GM12878 (cell line): ENCODE results near the gene IL4. TPM values are rescaled to one million over a fixed set of nuclear protein-coding genes. Genes with fewer than 3 reads are reported as not detected.

Experiments used
- CEBPB ChIP-seq, 2 experiments: fragments of 150-350 bp in 1 of 2; IDR thresholded peaks; 2 replicates each; pipeline ENCODE4 v1.6.1; 2012 to 2014; ENCODE audit warnings: low read depth in 2 of 2, low read length in 2 of 2, borderline replicate concordance in 1 of 2, inconsistent platforms in 1 of 2
- HDAC6 ChIP-seq: fragments of 200-600 bp; sonication (generic); IDR thresholded peaks from one replicate; pipeline ENCODE4 v1.8.0; 2017; ENCODE audit warnings: antibody characterized with exemption; ENCODE audit not compliant: unreplicated experiment
- IRF4 ChIP-seq: IDR thresholded peaks from 2 replicates; pipeline ENCODE4 v1.6.1; 2011; ENCODE audit warnings: low read depth, low read length
- LARP7 ChIP-seq: fragments of 450-650 bp; IDR thresholded peaks from 2 replicates; pipeline ENCODE4 v1.6.1; 2017; ENCODE audit warnings: mild to moderate bottlenecking
- NFIC ChIP-seq: IDR thresholded peaks from 2 replicates; pipeline ENCODE4 v1.6.1; 2012; ENCODE audit warnings: low read depth, mild to moderate bottlenecking, inconsistent platforms, low read length, moderate library complexity
- TARDBP ChIP-seq: IDR thresholded peaks from 2 replicates; pipeline ENCODE4 v1.6.1; 2016; ENCODE audit warnings: borderline replicate concordance
- polyA plus RNA-seq, 11 experiments: library from polyadenylated mRNA; depleted of rRNA in 4 of 11; unstranded in 6 of 11; stranded (reverse) in 5 of 11; fragments of >200 nt; fragmentation: Nextera tagmentation in 4 of 11; fragmentation: Illumina TruSeq in 1 of 11; extraction: Ambion mirVana in 4 of 11; extraction: Trizol in 1 of 11; gene quantifications; 1 replicate in 1 of 11; 2 replicates in 10 of 11; pipeline versions ENCODE4 v1.2.1 to v1.2.3, GENCODE V29; 2011 to 2016; ENCODE audit warnings: inconsistent platforms in 2 of 11, missing spikeins in 2 of 11, low read depth in 1 of 11
- total RNA-seq, 4 experiments: library from RNA; depleted of rRNA in 3 of 4; stranded (reverse); fragments of >200 nt in 3 of 4; fragmentation: Illumina TruSeq in 1 of 4; extraction: Trizol in 1 of 4; gene quantifications; 2 replicates each; pipeline versions ENCODE4 v1.2.1 to v1.2.3, GENCODE V29; 2013 to 2021
- TF ChIP-seq, protein P1 (sequence below): fragments of 450-650 bp; IDR thresholded peaks from 2 replicates; pipeline ENCODE4 v1.6.1; 2018; ENCODE audit warnings: borderline replicate concordance, mild to moderate bottlenecking; ENCODE audit not compliant: partially characterized antibody
- TF ChIP-seq, protein P2 (sequence below): IDR thresholded peaks from 2 replicates; pipeline ENCODE4 v1.6.1; 2012; ENCODE audit warnings: improper control_type of control experiment, low read depth, low read length; ENCODE audit not compliant: insufficient replicate concordance
- TF ChIP-seq, protein P3 (sequence below): fragments of 450-650 bp; IDR thresholded peaks from 2 replicates; pipeline ENCODE4 v1.6.1; 2016; ENCODE audit warnings: mild to moderate bottlenecking
- TF ChIP-seq, protein P4 (sequence below): fragments of 450-650 bp; IDR thresholded peaks from 2 replicates; pipeline ENCODE4 v1.6.1; 2016; ENCODE audit warnings: mild to moderate bottlenecking
- TF ChIP-seq, protein P5 (sequence below): IDR thresholded peaks from 2 replicates; pipeline ENCODE4 v1.6.1; 2011; ENCODE audit warnings: borderline replicate concordance, low read depth, mild to moderate bottlenecking, moderate library complexity, mixed read lengths, low read length; ENCODE audit not compliant: insufficient read depth; ENCODE audit errors: extremely low read length
- TF ChIP-seq, protein P6 (sequence below): IDR thresholded peaks from 2 replicates; pipeline ENCODE4 v1.6.1; 2012; ENCODE audit warnings: low read depth, low read length, improper control_type of control experiment

IL4 gene
- total and polyA plus RNA-seq, 10 of the 15 experiments (the other 5 are each of a cell fraction or from before 2014, with no cell fraction given) = 0.20 to 0.80 (median 0.50) TPM; not detected in 7

DNA sequence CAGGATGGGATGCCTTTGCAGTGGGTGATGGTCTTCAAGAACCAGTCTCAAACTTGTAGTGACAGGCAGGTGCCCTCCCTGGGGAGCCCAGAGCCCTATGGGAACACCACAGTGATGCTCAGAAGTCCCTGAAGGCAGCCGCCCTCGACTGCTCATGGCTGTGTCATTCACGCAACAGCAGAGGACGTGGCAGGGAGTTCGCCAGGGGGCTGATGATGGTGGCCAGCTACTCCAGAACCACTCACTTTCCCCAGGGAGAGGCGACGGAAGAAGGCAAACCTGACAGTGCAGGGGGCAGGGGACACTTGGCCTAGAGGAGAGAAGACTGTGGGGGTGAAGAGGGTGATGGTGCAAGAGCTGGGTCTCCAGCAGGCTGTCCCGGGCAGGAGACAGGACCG lies 11.8 kb upstream of the IL4 start (continued):
- TF ChIP-seq, protein P1, sequence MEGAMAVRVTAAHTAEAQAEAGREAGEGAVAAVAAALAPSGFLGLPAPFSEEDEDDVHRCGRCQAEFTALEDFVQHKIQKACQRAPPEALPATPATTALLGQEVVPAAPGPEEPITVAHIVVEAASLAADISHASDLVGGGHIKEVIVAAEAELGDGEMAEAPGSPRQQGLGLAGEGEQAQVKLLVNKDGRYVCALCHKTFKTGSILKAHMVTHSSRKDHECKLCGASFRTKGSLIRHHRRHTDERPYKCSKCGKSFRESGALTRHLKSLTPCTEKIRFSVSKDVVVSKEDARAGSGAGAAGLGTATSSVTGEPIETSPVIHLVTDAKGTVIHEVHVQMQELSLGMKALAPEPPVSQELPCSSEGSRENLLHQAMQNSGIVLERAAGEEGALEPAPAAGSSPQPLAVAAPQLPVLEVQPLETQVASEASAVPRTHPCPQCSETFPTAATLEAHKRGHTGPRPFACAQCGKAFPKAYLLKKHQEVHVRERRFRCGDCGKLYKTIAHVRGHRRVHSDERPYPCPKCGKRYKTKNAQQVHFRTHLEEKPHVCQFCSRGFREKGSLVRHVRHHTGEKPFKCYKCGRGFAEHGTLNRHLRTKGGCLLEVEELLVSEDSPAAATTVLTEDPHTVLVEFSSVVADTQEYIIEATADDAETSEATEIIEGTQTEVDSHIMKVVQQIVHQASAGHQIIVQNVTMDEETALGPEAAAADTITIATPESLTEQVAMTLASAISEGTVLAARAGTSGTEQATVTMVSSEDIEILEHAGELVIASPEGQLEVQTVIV = no peak
- TF ChIP-seq HDAC6 = no peak
- TF ChIP-seq, protein P2, sequence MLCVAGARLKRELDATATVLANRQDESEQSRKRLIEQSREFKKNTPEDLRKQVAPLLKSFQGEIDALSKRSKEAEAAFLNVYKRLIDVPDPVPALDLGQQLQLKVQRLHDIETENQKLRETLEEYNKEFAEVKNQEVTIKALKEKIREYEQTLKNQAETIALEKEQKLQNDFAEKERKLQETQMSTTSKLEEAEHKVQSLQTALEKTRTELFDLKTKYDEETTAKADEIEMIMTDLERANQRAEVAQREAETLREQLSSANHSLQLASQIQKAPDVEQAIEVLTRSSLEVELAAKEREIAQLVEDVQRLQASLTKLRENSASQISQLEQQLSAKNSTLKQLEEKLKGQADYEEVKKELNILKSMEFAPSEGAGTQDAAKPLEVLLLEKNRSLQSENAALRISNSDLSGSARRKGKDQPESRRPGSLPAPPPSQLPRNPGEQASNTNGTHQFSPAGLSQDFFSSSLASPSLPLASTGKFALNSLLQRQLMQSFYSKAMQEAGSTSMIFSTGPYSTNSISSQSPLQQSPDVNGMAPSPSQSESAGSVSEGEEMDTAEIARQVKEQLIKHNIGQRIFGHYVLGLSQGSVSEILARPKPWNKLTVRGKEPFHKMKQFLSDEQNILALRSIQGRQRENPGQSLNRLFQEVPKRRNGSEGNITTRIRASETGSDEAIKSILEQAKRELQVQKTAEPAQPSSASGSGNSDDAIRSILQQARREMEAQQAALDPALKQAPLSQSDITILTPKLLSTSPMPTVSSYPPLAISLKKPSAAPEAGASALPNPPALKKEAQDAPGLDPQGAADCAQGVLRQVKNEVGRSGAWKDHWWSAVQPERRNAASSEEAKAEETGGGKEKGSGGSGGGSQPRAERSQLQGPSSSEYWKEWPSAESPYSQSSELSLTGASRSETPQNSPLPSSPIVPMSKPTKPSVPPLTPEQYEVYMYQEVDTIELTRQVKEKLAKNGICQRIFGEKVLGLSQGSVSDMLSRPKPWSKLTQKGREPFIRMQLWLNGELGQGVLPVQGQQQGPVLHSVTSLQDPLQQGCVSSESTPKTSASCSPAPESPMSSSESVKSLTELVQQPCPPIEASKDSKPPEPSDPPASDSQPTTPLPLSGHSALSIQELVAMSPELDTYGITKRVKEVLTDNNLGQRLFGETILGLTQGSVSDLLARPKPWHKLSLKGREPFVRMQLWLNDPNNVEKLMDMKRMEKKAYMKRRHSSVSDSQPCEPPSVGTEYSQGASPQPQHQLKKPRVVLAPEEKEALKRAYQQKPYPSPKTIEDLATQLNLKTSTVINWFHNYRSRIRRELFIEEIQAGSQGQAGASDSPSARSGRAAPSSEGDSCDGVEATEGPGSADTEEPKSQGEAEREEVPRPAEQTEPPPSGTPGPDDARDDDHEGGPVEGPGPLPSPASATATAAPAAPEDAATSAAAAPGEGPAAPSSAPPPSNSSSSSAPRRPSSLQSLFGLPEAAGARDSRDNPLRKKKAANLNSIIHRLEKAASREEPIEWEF = peak; percentile 47
- TF ChIP-seq IRF4 = no peak
- no peak for TF ChIP-seq LARP7
- TF ChIP-seq TARDBP = no peak
- TF ChIP-seq, protein P3, sequence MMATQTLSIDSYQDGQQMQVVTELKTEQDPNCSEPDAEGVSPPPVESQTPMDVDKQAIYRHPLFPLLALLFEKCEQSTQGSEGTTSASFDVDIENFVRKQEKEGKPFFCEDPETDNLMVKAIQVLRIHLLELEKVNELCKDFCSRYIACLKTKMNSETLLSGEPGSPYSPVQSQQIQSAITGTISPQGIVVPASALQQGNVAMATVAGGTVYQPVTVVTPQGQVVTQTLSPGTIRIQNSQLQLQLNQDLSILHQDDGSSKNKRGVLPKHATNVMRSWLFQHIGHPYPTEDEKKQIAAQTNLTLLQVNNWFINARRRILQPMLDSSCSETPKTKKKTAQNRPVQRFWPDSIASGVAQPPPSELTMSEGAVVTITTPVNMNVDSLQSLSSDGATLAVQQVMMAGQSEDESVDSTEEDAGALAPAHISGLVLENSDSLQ = peak; percentile 47
- TF ChIP-seq, protein P4, sequence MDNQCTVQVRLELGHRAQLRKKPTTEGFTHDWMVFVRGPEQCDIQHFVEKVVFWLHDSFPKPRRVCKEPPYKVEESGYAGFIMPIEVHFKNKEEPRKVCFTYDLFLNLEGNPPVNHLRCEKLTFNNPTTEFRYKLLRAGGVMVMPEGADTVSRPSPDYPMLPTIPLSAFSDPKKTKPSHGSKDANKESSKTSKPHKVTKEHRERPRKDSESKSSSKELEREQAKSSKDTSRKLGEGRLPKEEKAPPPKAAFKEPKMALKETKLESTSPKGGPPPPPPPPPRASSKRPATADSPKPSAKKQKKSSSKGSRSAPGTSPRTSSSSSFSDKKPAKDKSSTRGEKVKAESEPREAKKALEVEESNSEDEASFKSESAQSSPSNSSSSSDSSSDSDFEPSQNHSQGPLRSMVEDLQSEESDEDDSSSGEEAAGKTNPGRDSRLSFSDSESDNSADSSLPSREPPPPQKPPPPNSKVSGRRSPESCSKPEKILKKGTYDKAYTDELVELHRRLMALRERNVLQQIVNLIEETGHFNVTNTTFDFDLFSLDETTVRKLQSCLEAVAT = peak; percentile 19
- TF ChIP-seq, protein P5, sequence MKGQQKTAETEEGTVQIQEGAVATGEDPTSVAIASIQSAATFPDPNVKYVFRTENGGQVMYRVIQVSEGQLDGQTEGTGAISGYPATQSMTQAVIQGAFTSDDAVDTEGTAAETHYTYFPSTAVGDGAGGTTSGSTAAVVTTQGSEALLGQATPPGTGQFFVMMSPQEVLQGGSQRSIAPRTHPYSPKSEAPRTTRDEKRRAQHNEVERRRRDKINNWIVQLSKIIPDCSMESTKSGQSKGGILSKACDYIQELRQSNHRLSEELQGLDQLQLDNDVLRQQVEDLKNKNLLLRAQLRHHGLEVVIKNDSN = no peak
- TF ChIP-seq, protein P6, sequence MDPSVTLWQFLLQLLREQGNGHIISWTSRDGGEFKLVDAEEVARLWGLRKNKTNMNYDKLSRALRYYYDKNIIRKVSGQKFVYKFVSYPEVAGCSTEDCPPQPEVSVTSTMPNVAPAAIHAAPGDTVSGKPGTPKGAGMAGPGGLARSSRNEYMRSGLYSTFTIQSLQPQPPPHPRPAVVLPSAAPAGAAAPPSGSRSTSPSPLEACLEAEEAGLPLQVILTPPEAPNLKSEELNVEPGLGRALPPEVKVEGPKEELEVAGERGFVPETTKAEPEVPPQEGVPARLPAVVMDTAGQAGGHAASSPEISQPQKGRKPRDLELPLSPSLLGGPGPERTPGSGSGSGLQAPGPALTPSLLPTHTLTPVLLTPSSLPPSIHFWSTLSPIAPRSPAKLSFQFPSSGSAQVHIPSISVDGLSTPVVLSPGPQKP = no peak
- TF ChIP-seq CEBPB (IDR thresholded peaks at IDR 0.05; ENCODE audit: borderline replicate concordance in 1 of 2, low read depth in 2 of 2, low read length in 2 of 2) = no peak
- no peak for TF ChIP-seq NFIC
